T-cell (primary cell): ENCODE data around the gene ADGRF5. TPM values are rescaled to one million over a fixed set of nuclear protein-coding genes. Genes with fewer than 3 reads are reported as not detected.

Source experiments
- ATAC-seq, 4 experiments: fragments of 200-7000 bp in 3 of 4; fragments of 150-1000 bp in 1 of 4; cut with Tn5 transposase; replicated peaks in 1 of 4; 1 replicate in 3 of 4; 2 replicates in 1 of 4; pipeline ENCODE4 v1.10.0; 2021; ENCODE audit warnings: moderate library complexity in 3 of 4, mild to moderate bottlenecking in 2 of 4, moderate number of reproducible peaks in 1 of 4
- CTCF ChIA-PET, 2 donors: fragments of 300-600 bp; sonication (Branson Sonifier 250); formaldehyde crosslinking; loops; one replicate each; lab custom pipeline; 2022; ENCODE audit warnings: antibody characterized with exemption in 2 of 2; lab: Charles Lee
- POLR2A ChIA-PET, 2 donors: fragments of 300-600 bp; sonication (Branson Sonifier 250); formaldehyde crosslinking; loops; one replicate each; lab custom pipeline; 2022; ENCODE audit warnings: antibody characterized with exemption in 2 of 2; lab: Charles Lee
- DNase-seq, 35 experiments: peaks; one replicate each; pipeline versions ENCODE4 v3.0.0 to v3.0.0-alpha.2; 2013 to 2023
- H3K27ac ChIP-seq: one replicate; pipeline ENCODE4 v1.5.1; 2013; ENCODE audit warnings: low read length
- H3K27me3 ChIP-seq, 2 experiments: replicated peaks in 1 of 2; 1 replicate in 1 of 2; 2 replicates in 1 of 2; pipeline versions ENCODE4 v1.6.1 to v1.7.0; 2013; ENCODE audit warnings: low read length in 1 of 2, mixed read lengths in 1 of 2; ENCODE audit not compliant: control insufficient read depth in 2 of 2, insufficient read depth in 2 of 2; ENCODE audit errors: extremely low read depth in 1 of 2
- H3K36me3 ChIP-seq, 2 donors: 1 replicate in 1 of 2; 2 replicates in 1 of 2; pipeline versions ENCODE4 v1.6.1 to v1.7.0; 2013; ENCODE audit warnings: low read length in 1 of 2; ENCODE audit not compliant: control insufficient read depth in 2 of 2, insufficient read depth in 1 of 2; ENCODE audit errors: extremely low read depth in 1 of 2
- H3K4me1 ChIP-seq, 2 experiments: 1 replicate in 1 of 2; 2 replicates in 1 of 2; pipeline versions ENCODE4 v1.6.1 to v1.7.0; 2013; ENCODE audit warnings: low read length in 2 of 2, mixed read lengths in 1 of 2; ENCODE audit not compliant: insufficient read depth in 2 of 2, control insufficient read depth in 1 of 2; ENCODE audit errors: extremely low read depth in 1 of 2
- H3K4me3 ChIP-seq, 2 donors: 1 replicate in 1 of 2; 2 replicates in 1 of 2; pipeline versions ENCODE4 v1.5.1 to v1.7.0; 2013; ENCODE audit warnings: mild to moderate bottlenecking in 2 of 2, low read length in 1 of 2, moderate library complexity in 1 of 2; ENCODE audit not compliant: control insufficient read depth in 1 of 2; ENCODE audit errors: extremely low read depth in 1 of 2
- H3K9me3 ChIP-seq: 2 replicates; pipeline ENCODE4 v1.7.0; 2013
- H3K27ac Mint-ChIP-seq, 2 donors: one replicate each; pipeline ENCODE4 v1.8.0; 2020 to 2021; ENCODE audit warnings: mild to moderate bottlenecking in 2 of 2, mixed read lengths in 2 of 2
- H3K27me3 Mint-ChIP-seq, 2 donors: one replicate each; pipeline ENCODE4 v1.8.0; 2021 to 2022; ENCODE audit warnings: mixed read lengths in 2 of 2
- H3K36me3 Mint-ChIP-seq: one replicate; pipeline ENCODE4 v1.8.0; 2021; ENCODE audit warnings: mixed read lengths
- H3K4me1 Mint-ChIP-seq, 3 donors: one replicate each; pipeline ENCODE4 v1.8.0; 2020 to 2022; ENCODE audit warnings: mixed read lengths in 3 of 3, mild to moderate bottlenecking in 1 of 3
- H3K4me3 Mint-ChIP-seq, 3 donors: one replicate each; pipeline ENCODE4 v1.8.0; 2020 to 2022; ENCODE audit warnings: mild to moderate bottlenecking in 3 of 3, mixed read lengths in 3 of 3, moderate library complexity in 3 of 3
- H3K9me3 Mint-ChIP-seq, 3 donors: one replicate each; pipeline ENCODE4 v1.8.0; 2020 to 2022; ENCODE audit warnings: mixed read lengths in 3 of 3
- WGBS: methylation state at CpG from one replicate; pipeline ENCODE4 v1.1.5; 2013; ENCODE audit warnings: missing lambda C conversion rate; ENCODE audit not compliant: insufficient coverage; 5-methylcytosine and 5-hydroxymethylcytosine counted together
- total RNA-seq, 35 experiments: library from RNA in 6 of 35; stranded (reverse) in 6 of 35; fragments of 120-200 nt in 1 of 35; gene quantifications; one replicate each; pipeline versions ENCODE4 v1.2.1 to v1.2.4 and lab custom pipeline; 2013 to 2026

ADGRF5 gene
- total RNA-seq, 5 donors from 2014 or later (not counting 1 experiment from before 2014, with no cell fraction given): 0.07 to 0.32 (median 0.22) TPM; not detected in 2

DNA sequence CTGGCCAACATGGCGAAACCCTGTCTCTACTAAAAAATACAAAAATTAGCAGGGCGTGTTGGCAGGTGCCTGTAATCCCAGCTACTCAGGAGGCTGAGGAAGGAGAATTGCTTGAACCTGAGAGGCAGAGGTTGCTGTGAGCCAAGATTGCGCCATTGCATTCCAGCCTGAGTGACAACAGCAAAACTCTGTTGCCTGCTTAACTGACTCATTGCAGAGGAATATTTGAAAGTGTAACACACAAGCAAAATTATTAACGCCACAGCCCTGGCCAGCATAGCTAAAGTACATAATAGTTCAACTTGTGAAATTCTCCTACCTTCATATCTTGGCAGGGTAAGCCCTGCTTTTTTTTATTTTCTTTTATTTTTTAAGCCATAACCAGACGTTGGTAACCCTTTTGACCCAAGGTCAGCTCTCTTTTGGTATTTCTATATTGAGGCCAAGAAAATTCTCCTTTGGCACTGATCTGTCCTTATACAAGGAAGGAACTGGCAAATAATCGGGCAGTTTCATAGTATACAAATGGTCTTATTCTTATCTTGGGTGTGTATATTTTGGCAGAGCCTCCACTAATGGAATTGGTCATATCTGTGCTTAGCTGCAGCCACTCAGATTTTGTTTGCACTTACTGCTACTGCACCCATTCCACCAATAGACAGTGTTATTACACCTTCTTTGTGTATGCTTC lies 4.0 kb upstream of the ADGRF5 start:
- DNase-seq (no peak), ATAC-seq (no peak)
- Mint-ChIP-seq H3K9me3 (no peaks in the 10 kb centered on the region), H3K36me3 (no peaks in the 10 kb centered on the region), H3K27ac (no peak overlapping the region), H3K27me3 (peaks cover 5 to 7% of the 10 kb centered on the region in 2 donors), H3K4me1 (no peaks in the 10 kb centered on the region), H3K4me3 (no peak overlapping the region)
- peaks cover 0 to 2% of the 10 kb centered on the region in 2 experiments for H3K27me3 ChIP-seq
- no peak overlapping the region for H3K4me3 ChIP-seq
- H3K27ac ChIP-seq: no peak overlapping the region
- CTCF ChIA-PET: no interaction called here
- POLR2A ChIA-PET: no interaction called here
- no peaks in the 10 kb centered on the region for H3K36me3 ChIP-seq
- 86% methylated on average over 1 of the region's 6 CpGs for WGBS
- no peaks in the 10 kb centered on the region for H3K9me3 ChIP-seq
- no peaks in the 10 kb centered on the region for H3K4me1 ChIP-seq

DNA sequence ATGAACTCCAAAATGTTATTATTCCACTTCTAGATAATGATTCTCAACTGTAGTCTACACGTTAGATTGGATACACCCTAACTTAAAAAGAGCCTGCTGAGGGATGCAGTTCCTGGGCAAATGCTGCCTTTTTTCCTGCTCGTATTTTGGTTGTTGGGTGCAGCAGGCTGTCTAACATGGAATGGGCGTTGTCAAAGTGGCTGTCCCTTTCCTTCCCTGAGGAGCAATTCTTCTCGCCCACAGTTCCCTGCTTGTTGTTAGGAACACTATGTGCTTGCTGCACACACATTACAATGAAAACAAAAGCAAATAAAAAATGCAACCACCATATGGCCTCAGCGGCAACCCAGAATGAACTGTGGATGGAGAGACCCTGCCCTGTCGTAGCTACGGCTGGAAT lies 1.7 kb upstream of the ADGRF5 start:
- H3K4me1 ChIP-seq: no peaks in the 10 kb centered on the region
- Mint-ChIP-seq H3K27ac (no peak overlapping the region), H3K27me3 (peaks cover 5 to 7% of the 10 kb centered on the region in 2 donors), H3K4me3 (no peak overlapping the region), H3K9me3 (no peaks in the 10 kb centered on the region), H3K4me1 (no peaks in the 10 kb centered on the region), H3K36me3 (no peaks in the 10 kb centered on the region)
- H3K36me3 ChIP-seq: no peaks in the 10 kb centered on the region
- DNase-seq: no peak
- peaks cover 0 to 2% of the 10 kb centered on the region in 2 experiments for H3K27me3 ChIP-seq
- ChIA-PET POLR2A (no interaction called here), CTCF (no interaction called here)
- ATAC-seq: no peak
- 84% methylated on average over 6 of the region's 7 CpGs for WGBS
- H3K27ac ChIP-seq: no peak overlapping the region
- no peak overlapping the region for H3K4me3 ChIP-seq
- H3K9me3 ChIP-seq: no peaks in the 10 kb centered on the region

DNA sequence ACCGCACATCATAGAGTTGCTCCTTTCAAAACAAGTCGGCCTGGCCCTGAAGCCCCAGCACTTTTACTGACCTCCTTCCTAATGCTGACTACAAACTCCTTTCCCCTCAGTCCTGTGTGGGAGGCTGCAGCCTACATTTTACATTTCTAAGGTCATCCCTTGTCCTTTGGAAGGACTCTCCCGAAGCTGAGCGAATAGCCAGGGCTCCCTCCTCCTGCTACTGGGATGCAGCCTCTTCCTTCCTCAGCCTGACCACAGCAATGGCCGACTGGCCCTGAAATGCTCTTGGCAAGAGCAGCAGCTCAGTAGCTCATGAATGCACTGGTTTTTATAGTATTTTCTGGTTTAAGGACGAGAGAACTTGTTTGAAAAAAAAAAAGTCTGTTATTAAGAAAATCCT lies 679 bp downstream of the ADGRF5 start:
- no peaks in the 10 kb centered on the region for H3K9me3 Mint-ChIP-seq
- ATAC-seq (no peak), DNase-seq (no peak)
- WGBS: 63% methylated on average over 1 of the region's 6 CpGs
- Histone ChIP-seq H3K4me3 (no peak overlapping the region), H3K27me3 (peaks cover 0 to 2% of the 10 kb centered on the region in 2 experiments), H3K27ac (no peak overlapping the region), H3K36me3 (no peaks in the 10 kb centered on the region), H3K4me1 (no peaks in the 10 kb centered on the region), H3K9me3 (no peaks in the 10 kb centered on the region)
- peaks cover 3 to 8% of the 10 kb centered on the region in 2 donors for H3K27me3 Mint-ChIP-seq
- ChIA-PET CTCF (no interaction called here), POLR2A (no interaction called here)
- no peaks in the 10 kb centered on the region for H3K4me1 Mint-ChIP-seq
- no peak overlapping the region for H3K27ac Mint-ChIP-seq
- no peak overlapping the region for H3K4me3 Mint-ChIP-seq
- H3K36me3 Mint-ChIP-seq: no peaks in the 10 kb centered on the region

DNA sequence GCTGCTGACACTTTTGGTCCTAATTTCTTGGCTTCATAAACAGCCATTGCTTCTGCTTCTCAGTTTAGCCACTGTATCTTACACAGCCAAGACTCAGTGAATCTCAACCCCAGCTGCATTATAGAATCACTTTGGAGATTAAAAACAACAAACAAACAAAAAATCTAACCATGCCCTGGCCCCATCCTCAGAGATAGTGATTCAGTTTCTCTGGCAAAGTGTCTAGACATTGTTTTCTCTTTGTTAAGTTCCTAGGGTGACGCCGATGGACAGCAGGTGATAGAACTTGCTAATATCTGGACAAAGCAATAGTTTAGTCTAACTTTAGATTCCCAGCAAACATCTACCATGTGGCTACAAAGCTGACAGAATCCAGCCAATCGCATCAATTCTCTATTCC lies 2.9 kb downstream of the ADGRF5 start:
- ChIA-PET POLR2A (no interaction called here), CTCF (no interaction called here)
- WGBS: 100% methylated on average over 1 of the region's 3 CpGs
- ATAC-seq: no peak
- Histone ChIP-seq H3K4me3 (no peak overlapping the region), H3K9me3 (no peaks in the 10 kb centered on the region), H3K27ac (no peak overlapping the region), H3K4me1 (no peaks in the 10 kb centered on the region), H3K27me3 (peaks cover 0 to 2% of the 10 kb centered on the region in 2 experiments), H3K36me3 (no peaks in the 10 kb centered on the region)
- Mint-ChIP-seq H3K27ac (no peak overlapping the region), H3K4me1 (no peaks in the 10 kb centered on the region), H3K4me3 (no peak overlapping the region), H3K27me3 (peaks cover 3 to 11% of the 10 kb centered on the region in 2 donors), H3K36me3 (no peaks in the 10 kb centered on the region), H3K9me3 (no peaks in the 10 kb centered on the region)
- DNase-seq: no peak

DNA sequence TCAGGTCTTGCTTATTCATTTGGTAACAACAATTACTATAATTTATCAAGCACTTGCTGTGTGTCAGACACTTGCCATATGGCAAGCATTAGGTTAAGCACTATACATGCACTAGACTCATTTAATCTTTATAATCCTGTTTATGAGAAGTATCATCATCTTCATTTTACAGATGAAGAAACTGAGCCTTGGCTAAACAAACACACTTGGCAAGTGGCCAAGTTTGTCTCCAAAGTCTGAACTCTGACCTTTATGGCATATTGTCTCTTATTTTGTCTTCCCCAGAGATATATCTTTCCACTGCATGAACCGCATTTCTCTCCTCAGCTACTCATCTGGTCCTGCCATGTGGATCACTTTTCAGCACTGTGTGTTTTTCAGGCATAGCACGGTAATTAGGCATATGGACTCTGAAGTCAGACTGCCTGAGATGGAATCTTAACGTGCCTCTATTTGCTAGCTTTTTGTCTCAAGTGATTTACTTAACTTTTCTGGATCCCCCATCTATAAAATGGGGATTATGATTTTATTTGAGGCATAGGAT lies 4.7 kb downstream of the ADGRF5 start:
- H3K4me1 Mint-ChIP-seq: no peaks in the 10 kb centered on the region
- H3K27ac Mint-ChIP-seq: no peak overlapping the region
- Histone ChIP-seq H3K36me3 (no peaks in the 10 kb centered on the region), H3K4me1 (no peaks in the 10 kb centered on the region), H3K9me3 (no peaks in the 10 kb centered on the region), H3K27me3 (peaks cover 0 to 2% of the 10 kb centered on the region in 2 experiments), H3K4me3 (no peak overlapping the region), H3K27ac (no peak overlapping the region)
- ATAC-seq: no peak
- ChIA-PET CTCF (no interaction called here), POLR2A (no interaction called here)
- no peaks in the 10 kb centered on the region for H3K36me3 Mint-ChIP-seq
- peaks cover 3 to 13% of the 10 kb centered on the region in 2 donors for H3K27me3 Mint-ChIP-seq
- no peaks in the 10 kb centered on the region for H3K9me3 Mint-ChIP-seq
- 100% methylated on average over 2 of the region's 3 CpGs for WGBS
- no peak overlapping the region for H3K4me3 Mint-ChIP-seq
- DNase-seq: no peak

DNA sequence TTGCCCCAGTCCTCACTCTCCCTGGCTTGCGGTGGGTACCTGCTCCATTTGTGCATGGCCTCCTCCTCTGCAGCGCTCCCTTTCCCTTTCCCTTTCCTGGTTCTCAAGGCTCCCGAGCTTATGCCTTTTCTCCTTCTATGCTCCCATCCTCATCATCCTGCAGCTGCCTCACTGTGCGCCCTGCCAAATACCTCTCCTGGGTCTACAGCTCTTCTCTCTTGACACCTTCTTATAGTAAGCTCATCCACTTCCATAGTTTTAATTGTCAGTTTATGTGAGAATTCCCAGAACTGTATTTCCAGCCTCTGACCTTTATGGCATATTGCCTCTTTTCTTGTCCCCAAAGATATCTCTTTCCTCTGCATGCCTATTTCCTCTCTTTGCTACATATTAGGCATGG lies 5.9 kb downstream of the ADGRF5 start:
- no peak for DNase-seq
- Mint-ChIP-seq H3K9me3 (no peaks in the 10 kb centered on the region), H3K4me1 (no peaks in the 10 kb centered on the region), H3K27ac (no peak overlapping the region), H3K27me3 (peaks cover 3 to 9% of the 10 kb centered on the region in 2 donors), H3K36me3 (no peaks in the 10 kb centered on the region), H3K4me3 (no peak overlapping the region)
- Histone ChIP-seq H3K36me3 (no peaks in the 10 kb centered on the region), H3K4me1 (no peaks in the 10 kb centered on the region), H3K9me3 (no peaks in the 10 kb centered on the region), H3K27ac (no peak overlapping the region), H3K27me3 (no peaks in the 10 kb centered on the region), H3K4me3 (no peak overlapping the region)
- CTCF ChIA-PET: no interaction called here
- ATAC-seq: no peak
- WGBS: 94% methylated on average over 2 of the region's 4 CpGs
- POLR2A ChIA-PET: no interaction called here
